Activated gamma-delta T cell treated with Interleukin-2 at 50 U/mL for 16 hours (primary cell): ENCODE measurements around the gene SCLY.

ENCODE experiments used
- DNase-seq: peaks from one replicate; pipeline ENCODE4 v3.0.0-alpha.2; 2020

Gene SCLY

GRCh38 chr2:238075397-238075796, 14.6 kb downstream of the SCLY start:
- DNase-seq: no peak

- DNase-seq: no peak
These were observed 16.5 kb downstream of the SCLY start for GRCh38 chr2:238077292-238077691.

- no peak for DNase-seq
These were observed 19.1 kb downstream of the SCLY start for GRCh38 chr2:238079874-238080327.

GRCh38 chr2:238080518-238080917, 19.7 kb downstream of the SCLY start:
- DNase-seq: no peak

- DNase-seq: no peak
These were observed 20.3 kb downstream of the SCLY start for GRCh38 chr2:238081150-238081549.

GRCh38 chr2:238081561-238081960, 20.8 kb downstream of the SCLY start:
- DNase-seq: no peak

GRCh38 chr2:238082151-238082550, 21.4 kb downstream of the SCLY start:
- no peak for DNase-seq

GRCh38 chr2:238082827-238083226, 22.0 kb downstream of the SCLY start:
- DNase-seq: no peak

GRCh38 chr2:238083919-238084318, 23.1 kb downstream of the SCLY start:
- no peak for DNase-seq

GRCh38 chr2:238084761-238085160, 24.0 kb downstream of the SCLY start:
- DNase-seq: no peak

- no peak for DNase-seq
These were observed 25.1 kb downstream of the SCLY start for GRCh38 chr2:238085899-238086298.

GRCh38 chr2:238087211-238087610, 26.4 kb downstream of the SCLY start:
- no peak for DNase-seq

- DNase-seq: no peak
These were observed 30.1 kb downstream of the SCLY start for GRCh38 chr2:238090887-238091286.

GRCh38 chr2:238091436-238092060, 30.7 kb downstream of the SCLY start:
- DNase-seq: no peak

GRCh38 chr2:238092486-238093035, 31.8 kb downstream of the SCLY start:
- DNase-seq: no peak

GRCh38 chr2:238093181-238094140, 32.7 kb downstream of the SCLY start:
- no peak for DNase-seq

- DNase-seq: no peak
These were observed 33.7 kb downstream of the SCLY start for GRCh38 chr2:238094438-238095022.

GRCh38 chr2:238095143-238095542, 34.3 kb downstream of the SCLY start:
- no peak for DNase-seq

GRCh38 chr2:238096311-238097011, 35.7 kb downstream of the SCLY start:
- no peak for DNase-seq

GRCh38 chr2:238097201-238097987, 36.6 kb downstream of the SCLY start:
- DNase-seq: no peak

- DNase-seq: no peak
These were observed 37.4 kb downstream of the SCLY start for GRCh38 chr2:238097988-238098871.
